Smooth muscle cell of the brain vasculature (primary cell): ENCODE results near the gene SEMA4D.

ENCODE experiments used
- DNase-seq: peaks from one replicate; pipeline ENCODE4 v3.0.0-alpha.2; 2012; ENCODE audit warnings: low read depth, low spot score

Gene SEMA4D

DNA sequence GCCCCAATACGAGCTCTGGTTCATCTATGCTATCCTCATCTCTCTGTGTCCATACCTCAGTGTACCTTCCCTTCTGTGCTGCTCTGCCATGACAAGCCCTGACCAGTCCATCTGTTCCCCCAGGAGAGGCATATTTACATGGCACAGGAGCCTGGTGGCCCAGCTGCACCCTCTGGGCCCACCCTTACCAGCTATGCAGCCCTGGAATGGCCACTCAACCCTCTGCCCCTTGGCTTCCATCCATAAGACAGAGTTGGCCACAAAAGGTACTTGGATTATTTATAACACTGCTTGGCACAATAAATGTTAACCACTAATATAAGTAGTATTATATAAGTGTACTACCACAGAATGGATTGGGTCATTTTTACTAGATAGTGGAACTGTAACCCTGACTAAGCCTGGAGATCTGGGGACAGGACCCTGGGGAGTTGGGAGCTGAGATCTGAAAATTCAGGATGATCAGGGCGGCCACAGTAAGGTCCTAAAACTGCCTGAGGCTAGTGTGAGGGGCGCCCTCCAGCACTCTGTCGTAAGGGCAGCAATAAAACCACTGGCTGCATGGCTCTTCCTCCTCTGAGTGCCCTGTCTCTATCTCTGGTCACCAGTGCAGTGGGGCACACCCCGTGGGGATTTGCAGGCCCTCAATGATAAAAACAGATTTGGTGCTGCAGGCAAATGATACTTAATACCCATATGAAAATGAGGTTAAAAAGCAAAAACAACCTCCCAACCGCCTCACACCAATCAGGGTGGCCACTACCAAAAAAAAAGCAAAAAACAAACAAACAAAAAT, 65.8 kb downstream of the SEMA4D start:
- DNase-seq, result no peak

DNA sequence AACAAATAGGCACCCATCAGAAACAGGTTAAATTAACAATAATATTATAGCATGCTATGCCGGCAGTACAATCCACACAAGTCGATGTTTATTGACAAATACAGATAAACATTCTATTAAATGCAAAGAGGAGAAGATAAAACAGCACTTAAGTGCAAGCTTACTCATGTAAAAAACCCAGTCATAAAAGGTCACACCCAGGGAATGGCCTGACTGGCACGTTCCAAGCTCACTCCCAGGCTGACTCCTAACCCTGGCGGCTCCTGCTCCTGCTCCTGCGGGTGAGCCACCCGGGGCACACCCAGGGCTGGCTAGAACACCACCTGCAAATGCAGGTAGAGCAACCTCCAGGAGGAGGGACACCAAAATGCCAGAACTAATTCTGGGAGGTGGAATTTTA, 66.9 kb downstream of the SEMA4D start:
- no peak for DNase-seq

DNA sequence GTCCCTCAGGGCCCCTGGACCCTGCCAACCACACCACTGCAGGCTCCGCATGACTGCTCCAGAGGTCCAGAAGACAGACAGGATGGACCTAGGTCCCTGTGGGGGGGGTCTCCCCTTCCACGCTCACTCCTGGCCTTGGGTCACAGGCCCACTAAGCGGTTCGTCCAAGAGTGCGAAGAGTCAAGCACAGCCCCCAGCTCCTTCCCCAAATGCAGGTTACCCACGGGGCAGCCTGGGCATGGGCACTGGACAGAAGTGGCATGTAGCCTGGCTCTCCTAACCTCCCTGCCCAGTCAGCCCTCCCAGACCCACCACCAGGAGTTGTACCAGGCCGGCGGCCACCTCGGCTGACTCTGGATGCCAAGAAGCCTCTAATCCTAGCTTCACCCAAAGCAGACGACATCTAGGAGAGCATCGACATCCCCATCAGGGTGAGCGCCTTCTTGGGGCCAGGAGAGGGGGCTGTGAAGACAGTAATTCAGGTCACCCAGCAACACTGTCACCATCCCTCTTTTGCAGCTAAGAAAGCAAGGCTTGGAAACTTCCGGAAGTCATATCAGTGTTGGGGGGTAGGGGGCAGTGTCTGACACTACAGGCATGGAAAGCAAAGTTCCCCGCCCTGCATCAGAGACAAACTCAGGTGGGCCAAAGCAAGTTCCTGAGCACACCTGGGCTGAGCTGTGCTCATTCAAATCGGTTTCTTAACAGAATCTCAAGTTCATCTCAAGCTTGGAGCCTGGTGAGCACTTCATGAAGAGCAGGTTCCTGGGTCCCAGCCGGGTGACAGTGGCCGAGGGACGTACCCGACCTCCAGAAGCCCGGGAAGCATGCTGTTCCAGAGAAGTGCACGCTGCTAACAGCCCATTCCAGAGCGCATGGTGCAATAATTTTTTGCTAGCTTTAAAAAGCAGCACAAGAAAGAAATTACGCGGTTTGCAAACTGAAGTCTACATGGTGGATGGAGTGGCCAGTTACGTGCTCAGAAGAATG, 68.7 kb downstream of the SEMA4D start:
- DNase-seq, result no peak

DNA sequence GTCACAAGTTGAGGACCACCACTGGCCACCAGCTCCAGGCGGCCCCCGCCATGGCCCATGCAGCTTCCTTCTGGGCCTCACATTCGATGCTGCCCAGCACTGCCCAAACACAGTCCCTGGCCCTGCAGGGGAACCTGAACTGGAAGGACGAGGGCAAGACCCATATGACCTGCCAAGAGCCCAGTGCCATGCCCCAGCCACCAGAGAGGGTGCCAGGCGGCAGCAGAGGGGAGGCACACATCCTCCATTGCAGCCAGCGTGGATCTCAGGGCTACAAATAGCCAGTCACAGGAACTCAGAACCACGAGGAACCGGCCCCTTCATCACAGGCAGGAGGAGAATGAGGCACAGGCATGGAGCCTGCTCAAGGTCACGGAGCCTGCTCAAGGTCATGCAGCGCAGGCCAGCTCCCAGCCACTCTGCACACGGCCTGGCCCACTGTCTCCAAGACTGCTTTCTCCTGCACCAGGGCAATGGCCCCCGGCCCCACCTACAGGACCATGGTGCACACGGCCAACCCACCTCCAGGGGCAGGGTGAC, 69.6 kb downstream of the SEMA4D start:
- DNase-seq, result no peak

DNA sequence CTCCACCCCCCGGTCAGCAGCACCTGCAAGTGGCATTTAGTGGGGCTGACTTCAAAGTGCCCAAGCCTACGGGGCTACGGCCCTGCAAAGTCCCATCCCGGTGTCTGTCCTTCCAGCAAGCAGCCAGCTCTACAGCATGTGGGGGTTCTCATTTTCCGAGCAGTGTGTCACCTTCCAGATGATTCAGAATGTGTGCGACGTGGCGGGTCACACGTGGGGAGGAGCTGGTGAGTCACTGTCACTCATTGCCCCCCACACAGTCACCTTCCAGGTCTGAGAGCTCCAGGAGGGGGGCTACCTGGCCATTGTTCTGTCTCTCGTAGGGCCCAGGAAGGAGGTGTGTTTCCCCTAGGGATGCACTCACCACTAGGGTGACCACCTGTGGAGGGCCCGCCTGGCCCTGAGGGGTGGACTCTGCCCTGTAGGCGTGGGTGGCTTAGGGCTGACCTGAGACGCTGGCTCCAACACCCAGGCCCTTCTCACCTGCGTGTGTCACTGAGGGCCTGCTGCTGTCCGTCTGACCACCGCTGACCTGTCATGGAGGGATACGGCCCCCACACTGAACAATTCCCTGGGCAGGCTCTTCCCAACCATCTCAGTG, 70.2 kb downstream of the SEMA4D start:
- no peak for DNase-seq

DNA sequence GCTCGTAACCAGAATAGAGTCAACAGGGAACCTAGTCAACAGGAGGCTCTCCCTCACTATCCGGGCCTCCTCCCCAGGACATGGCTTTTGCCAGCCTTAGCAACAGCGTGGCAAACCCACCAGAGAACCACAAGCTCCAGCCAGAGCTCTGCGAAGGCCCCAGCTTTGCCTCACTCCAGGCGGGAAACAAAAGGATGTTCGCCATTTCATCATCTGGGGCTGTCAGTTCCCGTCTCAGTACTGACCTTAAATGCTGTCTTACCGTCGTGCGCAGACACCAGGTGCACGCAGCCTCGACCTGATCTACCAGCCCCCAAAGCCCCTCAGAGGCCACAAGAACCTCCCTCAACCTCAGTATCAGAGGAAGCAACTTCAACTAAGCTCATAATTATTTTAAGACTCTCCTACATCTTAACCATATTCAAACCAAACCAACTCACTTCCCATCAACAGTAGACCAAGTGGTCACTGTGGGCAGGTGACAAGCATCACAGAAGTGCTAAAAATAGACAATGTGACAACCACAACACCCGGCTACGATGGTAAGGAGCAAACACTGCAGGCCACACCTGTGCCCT, 71.4 kb downstream of the SEMA4D start:
- no peak for DNase-seq

DNA sequence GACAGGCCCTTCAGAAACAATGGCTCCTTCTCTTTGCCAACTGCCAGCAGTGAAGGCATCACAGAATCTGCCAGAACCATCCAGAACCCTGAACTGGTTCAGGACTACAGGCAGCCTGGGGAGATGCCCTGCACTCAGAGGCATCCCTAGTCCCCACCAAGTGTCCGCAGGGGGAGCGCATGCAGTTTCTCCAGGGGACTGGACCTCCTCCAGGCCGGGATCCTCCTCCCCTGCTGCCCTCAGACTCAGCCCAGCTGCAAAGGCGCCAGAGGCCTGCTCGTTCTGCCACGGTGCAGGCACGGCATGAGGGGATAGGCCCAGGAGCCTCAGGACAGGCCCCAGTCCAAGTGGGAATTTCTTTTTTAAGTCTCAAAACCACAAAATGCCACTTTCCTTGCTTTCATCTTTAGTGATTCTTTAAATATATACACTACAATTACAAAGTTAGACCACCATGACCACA, 72.0 kb downstream of the SEMA4D start:
- no peak for DNase-seq

DNA sequence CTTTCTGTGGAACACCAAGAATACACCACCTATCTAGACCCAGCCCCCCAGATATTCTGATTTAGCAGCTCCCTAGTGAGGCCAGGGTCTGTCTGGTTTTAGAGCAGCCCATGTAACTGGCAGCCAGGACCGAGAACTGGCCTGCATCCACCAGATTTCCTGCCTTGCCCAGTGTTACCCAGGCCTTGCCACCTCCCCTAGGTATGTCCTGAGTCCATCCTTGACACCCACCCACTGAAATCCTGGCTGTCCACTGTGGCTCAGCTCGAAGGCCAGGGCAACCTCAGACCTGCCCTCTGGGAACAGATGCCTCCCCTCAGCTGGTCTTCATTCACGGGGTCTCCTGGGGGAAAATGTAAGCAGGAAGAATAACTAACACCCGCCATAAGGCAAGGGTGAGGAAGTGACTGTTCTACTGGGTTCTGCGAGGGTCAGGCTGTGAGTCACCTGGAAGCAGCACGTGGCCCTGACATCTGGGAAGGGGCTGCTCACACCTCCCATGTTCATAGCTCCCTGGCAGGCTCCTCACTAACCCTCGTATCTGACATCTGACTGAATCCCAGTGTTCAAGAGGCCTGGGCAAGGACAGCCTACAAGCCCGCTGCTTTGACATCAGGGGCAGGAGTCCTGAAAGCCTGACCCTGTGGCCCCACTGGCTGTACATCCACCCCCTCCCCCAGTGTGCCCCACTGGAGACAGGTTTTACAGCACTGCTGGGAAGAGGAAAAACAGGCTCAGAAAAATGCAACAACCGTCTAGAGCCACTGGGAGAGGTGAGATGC, 72.7 kb downstream of the SEMA4D start:
- DNase-seq, result no peak

DNA sequence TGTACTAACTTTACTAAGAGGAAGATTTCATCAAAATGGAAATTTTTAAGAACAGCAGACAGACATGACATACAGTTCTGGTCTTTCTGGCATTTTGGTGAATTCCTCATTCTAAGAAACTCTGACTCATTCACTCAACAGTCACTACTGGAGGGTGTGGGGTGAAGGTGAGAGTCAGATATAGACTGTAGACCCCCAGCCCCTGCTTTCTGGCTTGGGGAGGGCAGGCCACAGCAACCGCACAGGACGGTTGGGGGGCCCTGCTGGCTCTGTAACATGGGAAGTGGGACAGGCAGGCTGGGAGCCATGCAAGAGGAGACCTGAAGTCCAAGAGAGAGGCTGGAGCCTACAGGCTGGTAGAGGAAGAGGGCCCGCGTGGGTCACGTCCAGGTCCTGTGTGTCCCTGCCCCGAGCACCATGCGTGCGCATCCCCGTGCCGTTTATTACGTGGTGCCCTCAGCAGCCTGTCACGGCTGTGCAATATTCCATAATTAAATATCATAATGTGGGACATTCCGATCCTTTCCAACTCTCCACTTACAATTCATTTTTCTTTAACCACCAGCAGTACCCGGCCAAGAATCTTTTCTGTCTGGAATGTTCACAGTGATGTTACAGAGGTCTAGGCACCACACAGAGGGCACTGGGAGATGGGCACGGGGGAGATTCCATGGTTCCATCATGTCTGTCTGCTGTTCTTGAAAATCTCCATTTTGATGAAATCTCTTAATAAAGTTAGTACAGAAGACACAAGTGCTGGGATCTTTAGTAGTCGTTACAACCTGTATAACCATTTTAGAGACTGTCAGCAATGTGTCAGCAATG, 75.5 kb downstream of the SEMA4D start:
- DNase-seq, result no peak

DNA sequence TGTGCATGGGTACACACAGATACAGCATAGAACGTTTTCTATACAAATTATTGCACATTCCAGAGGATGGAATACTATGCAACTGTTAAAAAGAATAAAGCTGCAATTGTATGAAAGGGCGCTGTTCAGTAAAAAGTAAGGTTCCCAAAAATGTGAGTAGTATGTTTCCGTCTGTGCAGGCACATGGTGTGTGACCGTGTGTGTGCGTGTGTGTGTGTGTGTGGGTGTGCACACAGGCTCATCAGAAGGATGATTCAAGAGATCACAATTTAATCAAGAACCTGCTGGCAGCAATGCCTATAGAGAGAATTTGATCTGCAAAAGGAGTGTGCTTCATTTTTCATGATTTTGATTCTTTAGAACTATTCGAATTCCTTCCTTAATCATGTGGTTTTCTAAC, 76.3 kb downstream of the SEMA4D start:
- DNase-seq, result no peak

DNA sequence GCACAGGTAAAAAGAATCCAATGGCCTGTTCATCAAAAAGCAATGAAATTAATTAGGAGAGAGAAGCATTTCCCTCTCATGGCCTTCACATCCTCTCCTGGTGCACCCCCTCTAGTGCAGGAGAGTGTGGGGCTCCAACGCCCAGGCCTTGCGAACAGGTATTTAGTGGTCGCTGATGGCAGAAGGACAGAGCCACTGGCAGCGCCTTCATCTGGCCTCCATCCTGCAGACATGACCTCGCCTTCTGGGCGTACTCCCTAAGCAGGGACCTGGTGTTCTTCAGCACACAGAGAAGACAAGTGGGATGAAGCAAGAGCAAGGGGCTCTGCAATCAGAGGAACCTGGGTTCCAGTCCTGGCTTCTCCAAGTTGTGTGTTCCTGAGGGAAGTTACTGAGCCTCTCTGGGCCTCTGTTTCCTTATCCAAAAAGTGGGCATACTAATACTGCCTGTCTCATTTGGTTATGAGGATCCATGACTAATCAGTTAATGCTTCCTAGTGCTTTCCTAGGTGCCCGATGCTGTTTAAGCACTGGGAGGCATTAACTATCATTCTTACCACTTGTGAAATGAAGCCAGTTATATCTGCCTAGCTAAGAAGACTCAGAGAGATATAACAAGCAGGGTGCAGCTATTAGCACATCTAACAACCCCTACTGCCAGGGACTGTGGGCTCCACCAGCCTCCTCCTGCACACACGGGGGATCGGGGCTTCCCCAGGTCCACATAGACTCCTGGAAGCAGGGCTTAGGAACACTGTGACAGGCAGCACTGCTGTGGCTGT, 77.3 kb downstream of the SEMA4D start:
- no peak for DNase-seq

DNA sequence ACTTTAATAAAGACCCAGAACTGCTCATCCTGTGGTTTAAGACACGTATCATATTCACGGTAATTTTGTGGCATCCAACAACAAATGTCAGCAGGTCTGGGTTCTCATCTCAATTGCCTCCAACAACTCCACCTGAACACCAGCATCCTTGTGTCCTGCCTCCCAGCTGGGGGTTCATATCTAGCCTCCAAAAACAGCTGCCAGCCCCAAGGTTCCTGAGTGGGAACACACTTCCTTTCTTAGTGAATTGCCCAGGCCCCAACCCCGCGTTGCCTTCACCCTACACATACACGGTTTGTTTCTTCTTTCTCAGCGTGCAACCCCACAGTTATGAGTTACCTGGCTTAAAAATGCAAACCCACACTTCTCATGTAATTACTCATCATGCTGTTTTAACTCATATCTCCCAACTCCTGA, 77.9 kb downstream of the SEMA4D start:
- DNase-seq, result no peak

DNA sequence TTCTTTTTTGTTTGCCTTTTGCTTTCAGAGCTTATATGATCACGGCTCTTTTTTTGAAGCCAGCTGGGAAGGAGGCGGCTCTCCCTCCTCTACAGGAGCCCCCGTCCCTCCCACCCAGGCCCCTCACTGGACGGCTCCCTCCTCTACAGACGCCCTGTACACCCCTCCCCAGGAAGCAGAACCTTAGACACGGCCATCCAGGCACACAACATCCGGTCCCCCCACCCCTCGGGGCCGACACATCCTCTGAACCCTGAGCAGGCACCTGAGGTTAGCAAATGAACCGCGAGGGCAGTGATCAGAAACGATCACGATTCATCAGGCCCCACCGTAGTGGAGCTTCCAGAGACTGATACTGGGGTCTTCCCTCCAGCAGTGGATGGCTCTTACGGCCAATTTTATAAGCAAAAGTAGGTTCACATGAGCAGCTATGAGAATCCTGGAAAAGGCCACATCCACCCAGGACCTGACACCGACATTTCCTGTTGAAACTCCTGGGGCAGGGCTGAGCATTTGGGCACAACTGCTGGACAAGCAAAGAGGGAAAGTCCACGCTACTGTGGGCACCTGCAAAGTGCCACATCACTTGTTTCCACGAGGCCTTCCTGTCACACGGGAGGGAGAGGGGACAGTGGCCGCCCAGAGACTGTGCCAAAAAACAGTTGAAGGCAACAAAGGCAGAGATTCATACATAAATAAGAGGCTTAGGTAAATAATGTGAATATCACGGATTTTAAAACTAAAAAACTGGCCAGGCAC, 78.9 kb downstream of the SEMA4D start:
- no peak for DNase-seq

DNA sequence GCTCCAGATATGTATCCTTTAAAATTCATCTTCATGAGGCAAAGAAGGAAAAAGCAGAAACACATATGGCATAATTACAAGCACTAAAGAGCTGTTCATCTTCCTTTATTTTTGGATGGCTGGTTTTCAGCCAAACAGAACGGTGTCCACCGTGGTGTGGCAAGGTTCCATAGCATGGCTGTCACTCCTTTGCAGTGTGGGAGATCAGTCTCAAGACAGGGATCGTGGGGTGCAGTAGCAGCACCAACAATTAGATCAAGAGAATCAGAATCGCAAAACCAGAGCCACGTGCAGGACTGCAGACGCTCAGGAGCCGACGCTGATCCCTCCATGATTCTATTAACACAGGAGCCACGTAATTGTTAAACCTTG, 79.5 kb downstream of the SEMA4D start:
- no peak for DNase-seq

DNA sequence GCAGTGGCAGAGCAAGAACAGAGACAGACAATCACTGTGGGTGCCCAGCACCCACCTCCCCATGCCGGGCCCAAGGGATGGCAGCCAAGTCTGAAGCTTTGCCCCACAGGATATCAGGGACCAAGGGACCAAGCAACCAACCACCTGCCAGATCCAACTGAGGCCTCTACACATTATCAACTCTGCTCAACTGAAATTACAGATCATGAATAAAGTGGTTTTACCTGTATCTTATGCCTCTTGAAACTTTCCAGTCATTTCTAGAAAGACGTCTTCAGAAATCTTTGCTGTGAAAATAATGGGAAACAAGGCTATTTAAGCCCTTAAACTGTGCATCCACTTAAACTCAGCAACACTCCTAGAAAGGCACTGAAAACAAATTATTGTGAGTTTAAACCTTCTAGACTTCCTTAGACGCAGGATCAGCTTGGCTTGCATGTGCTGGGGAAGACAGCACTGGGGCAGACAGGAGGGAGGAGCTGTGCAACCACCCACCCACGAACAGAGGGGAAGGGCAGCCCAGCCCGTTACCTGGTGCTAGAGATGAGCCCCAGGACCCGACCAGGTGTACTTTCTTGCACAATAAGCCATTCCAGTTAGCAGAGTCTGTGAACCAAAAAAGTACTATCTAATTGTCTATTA, 80.0 kb downstream of the SEMA4D start:
- no peak for DNase-seq

DNA sequence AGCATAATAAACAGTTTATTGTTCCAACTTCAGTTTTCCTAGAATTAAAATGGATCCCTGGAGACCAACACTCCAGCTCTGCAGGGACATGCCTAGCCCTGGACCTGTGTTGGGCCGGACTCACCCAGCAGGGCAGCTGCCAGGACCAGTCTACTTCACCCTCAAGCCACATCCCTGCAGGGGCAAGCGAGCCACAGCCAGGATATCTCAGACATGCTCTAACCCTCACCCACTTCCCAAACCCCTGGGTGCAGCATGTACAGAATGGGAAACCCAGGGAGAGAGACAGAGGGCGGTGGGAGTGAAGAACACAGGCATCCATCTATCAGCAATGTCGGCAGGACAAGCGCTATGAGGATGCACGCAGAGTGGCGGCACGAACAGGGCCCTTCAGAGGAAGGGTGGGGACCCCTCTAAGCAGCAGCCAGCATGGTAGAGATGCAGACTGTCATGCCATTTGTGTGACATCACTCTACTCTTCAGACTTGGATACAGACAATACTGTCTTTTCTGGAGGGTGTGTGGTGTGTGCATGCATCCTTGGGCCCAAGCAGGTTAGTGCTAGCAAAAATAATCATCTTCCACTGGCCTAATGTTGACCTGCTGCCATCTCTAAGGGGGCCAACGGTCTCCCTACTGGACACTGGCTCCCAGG, 83.1 kb downstream of the SEMA4D start:
- no peak for DNase-seq

DNA sequence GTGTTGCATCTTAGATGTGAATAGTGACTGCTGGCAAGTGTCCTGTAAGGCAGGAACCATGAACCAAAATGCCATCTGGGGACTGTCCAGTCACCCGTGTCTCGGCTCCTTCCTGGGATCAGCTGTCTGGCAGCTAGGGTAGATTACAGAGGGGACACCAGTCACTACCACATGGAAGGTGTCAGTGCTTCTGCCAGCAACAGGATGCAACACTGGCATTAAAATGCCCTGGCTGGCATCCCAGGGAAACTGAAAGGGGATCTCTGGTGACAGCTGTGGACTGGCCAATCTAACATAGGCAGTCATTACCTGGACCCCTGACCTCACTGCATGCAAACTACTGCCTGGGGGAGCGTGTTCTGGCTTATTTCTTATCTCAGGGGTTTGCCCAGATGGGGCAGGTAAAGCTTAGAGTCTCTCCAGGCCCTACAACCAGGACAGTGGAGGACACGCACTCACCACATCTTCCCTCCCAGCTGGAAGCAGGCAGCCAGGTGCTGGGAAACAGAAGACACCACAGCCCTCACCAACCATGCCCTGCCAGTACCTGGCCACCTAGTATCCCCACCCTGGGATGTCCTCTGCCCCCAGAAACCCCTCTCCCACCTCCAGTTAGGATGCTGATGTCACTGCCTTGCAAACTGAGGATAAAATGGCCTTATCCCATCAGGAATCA, 83.8 kb downstream of the SEMA4D start:
- no peak for DNase-seq
